Heart left ventricle (tissue), 16 donors: Measurements from ENCODE around the gene TMEM135. TPM values are rescaled to one million over a fixed set of nuclear protein-coding genes. Genes with fewer than 3 reads are reported as not detected.
"Not testable (repeated sequence)": the region's sequence is repeated elsewhere in the genome, so short reads cannot be mapped to it uniquely, and the experiment has no call there.

Experiments used
- ATAC-seq, 4 donors: fragments of 200-7000 bp; cut with Tn5 transposase; one replicate each; pipeline ENCODE4 v1.9.1; 2020 to 2022; ENCODE audit warnings: moderate library complexity in 4 of 4, mild to moderate bottlenecking in 3 of 4, moderate number of reproducible peaks in 1 of 4
- DNase-seq, 5 donors: peaks; one replicate each; pipeline ENCODE4 v3.0.0-alpha.2; 2020
- H3K27ac ChIP-seq, 12 donors: fragments of 200-600 bp; sonication (generic) in 4 of 12; one replicate each; pipeline versions ENCODE4 v1.5.0 to v1.8.0; 2016 to 2022; ENCODE audit warnings: mild to moderate bottlenecking in 2 of 12
- H3K27me3 ChIP-seq, 9 donors: fragments of 200-600 bp; sonication (generic) in 2 of 9; one replicate each; pipeline versions ENCODE4 v1.5.1 to v1.8.0; 2016 to 2022; ENCODE audit warnings: mild to moderate bottlenecking in 3 of 9
- H3K36me3 ChIP-seq, 9 donors: fragments of 200-600 bp; sonication (generic) in 2 of 9; one replicate each; pipeline versions ENCODE4 v1.5.0 to v1.8.0; 2018 to 2022; ENCODE audit warnings: mild to moderate bottlenecking in 2 of 9
- H3K4me1 ChIP-seq, 12 donors: fragments of 200-600 bp; sonication (generic) in 4 of 12; one replicate each; pipeline versions ENCODE4 v1.5.0 to v1.8.0; 2016 to 2022; ENCODE audit warnings: mild to moderate bottlenecking in 3 of 12
- H3K4me3 ChIP-seq, 12 donors: fragments of 200-600 bp; sonication (generic) in 4 of 12; one replicate each; pipeline versions ENCODE4 v1.5.0 to v1.8.0; 2017 to 2022; ENCODE audit warnings: mild to moderate bottlenecking in 9 of 12, moderate library complexity in 4 of 12
- H3K9me3 ChIP-seq, 12 donors: fragments of 200-600 bp; sonication (generic) in 4 of 12; one replicate each; pipeline versions ENCODE4 v1.5.0 to v1.8.0; 2016 to 2022; ENCODE audit warnings: mild to moderate bottlenecking in 1 of 12
- CTCF ChIP-seq, 12 donors: fragments of 200-600 bp; sonication (generic) in 4 of 12; IDR thresholded peaks; one replicate each; pipeline versions ENCODE4 v1.5.0 to v1.8.0; 2018 to 2022; ENCODE audit warnings: antibody characterized with exemption in 12 of 12, mild to moderate bottlenecking in 5 of 12
- POLR2A ChIP-seq, 2 donors: fragments of 450-650 bp; IDR thresholded peaks; one replicate each; pipeline ENCODE4 v1.6.1; 2017; ENCODE audit warnings: antibody characterized with exemption in 2 of 2, mild to moderate bottlenecking in 2 of 2, moderate library complexity in 2 of 2
- WGBS, 4 donors: extraction: QIAGEN DNeasy Blood & Tissue Kit in 2 of 4; methylation state at CpG; one replicate each; pipeline versions ENCODE4 v1.1.5 to v1.1.7; 2013 to 2018; 5-methylcytosine and 5-hydroxymethylcytosine counted together
- intact Hi-C, 10 donors: fragments of 100-400 bp; cut with DNase I; formaldehyde crosslinking; loops; one replicate each; pipeline versions ENCODE4 v1.11.1 to v1.14.2; 2022
- polyA plus RNA-seq, 2 donors: library from polyadenylated mRNA; stranded (reverse); fragments of 200-250 nt; gene quantifications; one replicate each; pipeline ENCODE4 v1.2.3, GENCODE V29; 2013
- total RNA-seq, 9 donors: library from RNA; depleted of rRNA in 2 of 9; stranded (reverse); fragments of >200 nt in 2 of 9; fragmentation: NEBNext Ultra II Directional in 3 of 9; extraction: Animal tissue kit (Norgen Biotek cat#: 25700) in 3 of 9; gene quantifications; one replicate each; pipeline versions ENCODE4 v1.1.0 to v1.2.4, GENCODE V29; 2016 to 2023
- donor health status: ischemic (EF 13 %, LVEDD 7.1; RV severe dilation, severe dysfunction).
- donor health status: healthy with polysubstance abuse.
- donor health status: DM: no; HTN: yes; CAD: no.
- donor health status: DM: no; HTN: no; CAD: no.
- donor health status: ischemic (EF 25% LVEDD 6.9; RV normal size, moderate dysfunction).
- donor health status: ischemic (EF 25% LVEDD 5.7; RV mildly dilated, moderate dysfunction).
- donor health status: healthy.
- donor health status: DM: yes; HTN: yes; CAD: no.
- donor health status: ischemic (EF 35%, LVEDD 5.7; RV mildly dilated, moderate dysfunction).
- donor health status: nonischemic (EF 11% LVEDD 7.7; RV severe dilation, severe dysfunction).
- donor health status: DM: yes; HTN: yes; CAD: no.
- donor health status: PGD.
- donor health status: ischemic (EF 29% LVEDD 5.4; RV normal size, mild dysfunction).
- donor health status: nonischemic (EF 23%, LVEDD 6.1; RV moderate dilation, normal function).

TMEM135 gene
- total and polyA plus RNA-seq, 11 donors: 3.9 to 22.7 (median 14.7) TPM

GRCh38 chr11:87092567-87092966 is 54.8 kb downstream of the TMEM135 start:
- ATAC-seq: no peak
- no peak for TF ChIP-seq POLR2A (IDR thresholded peaks at IDR 0.05)
- TF ChIP-seq CTCF (IDR thresholded peaks at IDR 0.05): no peak
- intact Hi-C loops: loop anchor here in 4 of 10 donors (10.0 kb wide), 3 partner anchors 138 to 182 kb away; partner anchors contain the start of gene FZD4 (in 2 of the 4)
- Histone ChIP-seq H3K9me3 (peaks cover 0 to 23% (median 14%) of the 10 kb centered on the region in 12 donors), H3K36me3 (peaks cover 0 to 25% (median 5%) of the 10 kb centered on the region in 9 donors), H3K27me3 (no peaks in the 10 kb centered on the region), H3K4me1 (peaks cover 0 to 4% (median 0%) of the 10 kb centered on the region in 12 donors), H3K4me3 (no peak overlapping the region), H3K27ac (no peak overlapping the region)
- DNase-seq: no peak

- peaks cover 0 to 18% (median 4%) of the 10 kb centered on the region in 9 donors for H3K36me3 ChIP-seq
- peaks cover 0 to 9% (median 0%) of the 10 kb centered on the region in 12 donors for H3K4me1 ChIP-seq
- H3K27ac ChIP-seq: no peak overlapping the region
- intact Hi-C loops: loop anchor here in 5 of 10 donors (5.0 to 10.0 kb wide), 4 partner anchors 140 to 177 kb away; partner anchors contain the start of gene FZD4 (in 3 of the 5)
- peaks cover 0 to 12% (median 7%) of the 10 kb centered on the region in 12 donors for H3K9me3 ChIP-seq
- DNase-seq: peak in 3 of 5 donors; percentile 25 to 34 (median 26)
- ATAC-seq: peak; percentile 68 to 84 (median 76)
- 14 to 30% (median 24%) methylated on average over 3 of the region's 3 CpGs for WGBS, 4 donors
- H3K4me3 ChIP-seq: no peak overlapping the region
- peak; percentile 43 to 76 (median 64) for TF ChIP-seq CTCF (IDR thresholded peaks at IDR 0.05)
- no peak for TF ChIP-seq POLR2A (IDR thresholded peaks at IDR 0.05)
- H3K27me3 ChIP-seq: no peaks in the 10 kb centered on the region
These were observed 59.8 kb downstream of the TMEM135 start for GRCh38 chr11:87097582-87097981.

GRCh38 chr11:87101956-87102580 is 64.3 kb downstream of the TMEM135 start:
- no peak for ATAC-seq
- Histone ChIP-seq H3K4me1 (peaks cover 0 to 9% (median 0%) of the 10 kb centered on the region in 12 donors), H3K9me3 (no peaks in the 10 kb centered on the region), H3K4me3 (no peak overlapping the region), H3K27me3 (no peaks in the 10 kb centered on the region), H3K27ac (no peak overlapping the region), H3K36me3 (peaks cover 0 to 4% (median 0%) of the 10 kb centered on the region in 9 donors)
- TF ChIP-seq POLR2A (IDR thresholded peaks at IDR 0.05): no peak
- TF ChIP-seq CTCF (IDR thresholded peaks at IDR 0.05): no peak
- DNase-seq: no peak
- intact Hi-C loops: no loop called here
- WGBS, 4 donors: 97% methylated on average over 4 of the region's 4 CpGs

- 95 to 100% (median 96%) methylated on average over 1 of the region's 1 CpG for WGBS, 4 donors
- not testable (repeated sequence) for ATAC-seq
These were observed 68.1 kb downstream of the TMEM135 start for GRCh38 chr11:87105826-87106225.

GRCh38 chr11:87107379-87107778 is 69.6 kb downstream of the TMEM135 start:
- H3K4me3 ChIP-seq, H3K4me1 ChIP-seq, H3K9me3 ChIP-seq, H3K27ac ChIP-seq, DNase-seq, H3K36me3 ChIP-seq, H3K27me3 ChIP-seq, ATAC-seq, intact Hi-C loops: not testable (repeated sequence)
- WGBS, 4 donors: 91 to 97% (median 96%) methylated on average over 3 of the region's 3 CpGs

More at GRCh38 chr11:87105826-87106225, 68.1 kb downstream of the TMEM135 start:
- H3K27me3 ChIP-seq, intact Hi-C loops, H3K4me1 ChIP-seq, H3K4me3 ChIP-seq, H3K36me3 ChIP-seq, H3K9me3 ChIP-seq, H3K27ac ChIP-seq, DNase-seq: not testable (repeated sequence)
